22Rv1 (cell line): Measurements from ENCODE around the gene ROS1.

Experiments used
- ZFX ChIP-seq: fragments of 450-650 bp; IDR thresholded peaks from 2 replicates; pipeline ENCODE4 v1.6.1; 2017; ENCODE audit warnings: antibody characterized with exemption, borderline replicate concordance
- TF ChIP-seq, protein P1 (sequence below): fragments of 450-650 bp; IDR thresholded peaks from 2 replicates; pipeline ENCODE4 v1.5.1; 2017; ENCODE audit warnings: mild to moderate bottlenecking

- TF ChIP-seq, protein P1, sequence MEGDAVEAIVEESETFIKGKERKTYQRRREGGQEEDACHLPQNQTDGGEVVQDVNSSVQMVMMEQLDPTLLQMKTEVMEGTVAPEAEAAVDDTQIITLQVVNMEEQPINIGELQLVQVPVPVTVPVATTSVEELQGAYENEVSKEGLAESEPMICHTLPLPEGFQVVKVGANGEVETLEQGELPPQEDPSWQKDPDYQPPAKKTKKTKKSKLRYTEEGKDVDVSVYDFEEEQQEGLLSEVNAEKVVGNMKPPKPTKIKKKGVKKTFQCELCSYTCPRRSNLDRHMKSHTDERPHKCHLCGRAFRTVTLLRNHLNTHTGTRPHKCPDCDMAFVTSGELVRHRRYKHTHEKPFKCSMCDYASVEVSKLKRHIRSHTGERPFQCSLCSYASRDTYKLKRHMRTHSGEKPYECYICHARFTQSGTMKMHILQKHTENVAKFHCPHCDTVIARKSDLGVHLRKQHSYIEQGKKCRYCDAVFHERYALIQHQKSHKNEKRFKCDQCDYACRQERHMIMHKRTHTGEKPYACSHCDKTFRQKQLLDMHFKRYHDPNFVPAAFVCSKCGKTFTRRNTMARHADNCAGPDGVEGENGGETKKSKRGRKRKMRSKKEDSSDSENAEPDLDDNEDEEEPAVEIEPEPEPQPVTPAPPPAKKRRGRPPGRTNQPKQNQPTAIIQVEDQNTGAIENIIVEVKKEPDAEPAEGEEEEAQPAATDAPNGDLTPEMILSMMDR, result no peak
- TF ChIP-seq ZFX, result no peak
Observed at GRCh38 chr6:117441824-117442264, 16.1 kb upstream of the ROS1 start.
